DMS53 (cell line): ENCODE results near the gene ST3GAL3.

Source experiments
- DNase-seq: peaks from one replicate; lab custom pipeline; 2025; lab: John Stamatoyannopoulos, UW

Gene ST3GAL3

DNA sequence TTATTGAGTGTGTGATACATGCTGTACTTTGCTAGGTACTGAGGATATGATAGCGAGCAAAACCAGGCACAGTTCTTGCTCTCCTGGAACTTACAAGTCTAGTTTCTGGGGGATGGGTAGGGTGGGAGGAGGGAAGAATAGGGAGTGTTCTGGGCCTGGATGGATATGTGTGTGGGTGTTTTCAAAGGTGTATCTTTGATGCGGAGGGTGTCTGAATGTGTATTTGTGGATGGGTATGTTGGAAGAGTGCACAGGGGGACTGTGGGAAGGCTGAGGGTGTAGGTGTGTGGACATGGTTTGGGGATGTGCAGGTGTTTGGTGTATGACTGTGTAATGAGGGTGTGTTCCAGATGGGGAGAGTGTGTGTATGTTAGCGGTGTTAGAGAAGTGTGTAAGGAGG is 258.0 kb downstream of the ST3GAL3 start:
- no peak for DNase-seq

DNA sequence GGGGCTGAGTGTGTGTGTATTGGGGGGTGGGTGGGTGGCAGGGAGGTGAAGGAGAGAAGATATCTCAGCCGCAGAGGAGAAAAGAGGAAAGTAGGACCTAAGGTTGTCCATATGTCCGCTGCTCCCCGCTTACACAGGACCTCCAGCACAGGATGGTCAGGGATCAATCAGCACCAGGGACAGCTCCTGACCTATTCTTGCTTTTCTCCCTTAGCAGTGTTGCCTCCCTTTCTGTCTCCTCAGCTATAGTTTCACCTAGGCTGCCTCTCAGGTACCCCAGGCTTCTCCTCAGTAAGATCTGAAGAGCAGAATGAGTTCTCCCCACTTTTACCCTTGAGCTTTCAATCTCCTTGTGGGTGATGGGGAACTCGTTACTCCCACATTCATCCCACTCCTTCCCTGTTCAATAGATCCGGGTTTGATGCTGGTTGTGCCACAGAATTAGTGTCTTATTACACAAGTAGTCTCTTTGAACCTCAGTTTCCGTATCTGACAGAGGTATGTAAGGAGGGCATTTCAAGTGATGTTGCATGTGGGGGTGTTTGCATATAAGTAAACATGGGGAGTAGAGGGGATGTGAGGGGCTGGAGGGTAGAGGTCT is 261.1 kb downstream of the ST3GAL3 start:
- DNase-seq, result peak; percentile 36

DNA sequence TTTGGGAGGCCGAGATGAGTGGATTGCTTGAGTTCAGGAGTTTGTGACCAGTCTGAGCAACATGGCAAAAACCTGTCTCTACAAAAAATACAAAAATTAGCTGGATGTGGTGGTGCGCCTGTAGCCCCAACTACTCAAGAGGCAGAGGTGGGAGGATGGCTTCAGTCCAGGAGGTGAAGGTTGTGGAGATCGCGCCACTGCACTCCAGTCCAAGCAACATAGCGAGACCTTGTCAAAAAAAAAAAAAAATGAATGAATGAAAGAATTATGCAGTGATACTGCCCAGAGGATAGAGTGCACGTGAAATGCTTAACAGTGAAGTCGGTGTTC is 262.0 kb downstream of the ST3GAL3 start:
- no peak for DNase-seq

DNA sequence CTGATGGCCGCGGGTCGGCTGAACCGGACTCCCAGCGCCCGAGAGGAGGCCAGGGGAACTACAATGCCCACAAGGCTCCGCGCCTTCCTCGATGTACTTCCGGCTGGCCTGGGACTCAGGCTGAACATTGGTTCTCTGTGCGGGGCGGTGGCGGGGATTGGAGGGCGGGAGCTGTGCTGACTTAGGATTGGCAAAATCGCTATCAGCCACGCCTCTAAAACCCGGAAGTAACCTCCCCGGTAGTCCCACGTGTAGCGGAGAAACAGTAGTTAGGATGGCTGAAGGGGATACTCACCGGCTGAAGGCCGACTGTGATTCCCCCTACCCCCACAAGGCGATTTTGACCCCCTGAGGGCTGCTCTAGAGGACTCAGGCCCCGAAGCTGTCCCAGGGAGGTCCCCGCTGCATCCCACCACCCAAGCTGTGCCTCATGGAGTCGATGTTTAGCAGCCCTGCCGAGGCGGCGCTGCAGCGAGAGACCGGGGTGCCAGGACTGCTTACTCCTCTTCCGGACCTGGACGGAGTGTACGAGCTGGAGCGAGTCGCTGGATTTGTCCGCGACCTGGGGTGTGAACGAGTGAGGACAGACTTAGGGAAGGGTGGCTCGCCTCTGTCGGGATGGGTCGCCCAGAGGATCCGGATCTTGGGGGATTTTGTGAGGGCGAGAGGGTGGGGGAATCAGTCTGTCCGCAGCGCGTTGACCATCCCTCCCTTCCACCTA is 262.6 kb downstream of the ST3GAL3 start, which contains the start of gene DPH2:
Gene DPH2, plus strand, starts transcription at position 265 of the 721 bp plus-strand sequence. Its CDS starts 166 bp downstream, at position 431.
- peak; percentile 99 for DNase-seq

DNA sequence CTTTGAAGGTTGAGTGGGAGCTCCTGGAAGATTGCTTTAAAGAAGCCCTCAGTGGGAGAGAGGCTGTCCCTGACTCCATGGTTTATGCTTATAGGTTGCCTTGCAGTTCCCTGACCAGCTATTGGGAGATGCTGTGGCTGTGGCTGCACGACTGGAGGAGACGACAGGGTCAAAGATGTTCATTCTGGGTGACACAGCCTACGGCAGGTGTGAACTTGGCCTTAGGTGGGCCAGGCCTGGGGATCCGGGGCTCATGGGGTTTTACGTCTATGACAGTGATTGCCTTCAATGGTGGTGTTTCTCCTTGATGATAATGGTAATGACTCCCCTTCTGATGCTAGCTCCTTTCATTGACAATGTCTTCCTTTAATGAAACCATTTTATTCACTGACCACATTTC is 263.2 kb downstream of the ST3GAL3 start:
- peak; percentile 44 for DNase-seq

DNA sequence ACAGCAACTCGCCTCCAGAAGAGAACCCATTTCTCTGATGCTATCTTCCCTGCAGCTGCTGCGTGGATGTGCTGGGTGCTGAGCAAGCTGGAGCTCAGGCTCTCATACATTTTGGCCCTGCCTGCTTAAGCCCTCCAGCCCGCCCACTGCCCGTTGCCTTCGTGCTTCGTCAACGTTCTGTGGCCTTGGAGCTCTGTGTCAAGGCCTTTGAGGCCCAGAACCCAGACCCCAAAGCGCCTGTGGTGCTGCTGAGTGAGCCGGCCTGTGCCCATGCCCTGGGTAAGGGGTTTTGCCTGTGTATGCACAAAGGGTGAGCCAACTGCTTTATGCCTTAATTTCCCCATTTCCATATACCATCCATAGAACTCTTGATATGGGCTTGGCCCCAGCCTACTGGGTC is 263.6 kb downstream of the ST3GAL3 start:
- no peak for DNase-seq

DNA sequence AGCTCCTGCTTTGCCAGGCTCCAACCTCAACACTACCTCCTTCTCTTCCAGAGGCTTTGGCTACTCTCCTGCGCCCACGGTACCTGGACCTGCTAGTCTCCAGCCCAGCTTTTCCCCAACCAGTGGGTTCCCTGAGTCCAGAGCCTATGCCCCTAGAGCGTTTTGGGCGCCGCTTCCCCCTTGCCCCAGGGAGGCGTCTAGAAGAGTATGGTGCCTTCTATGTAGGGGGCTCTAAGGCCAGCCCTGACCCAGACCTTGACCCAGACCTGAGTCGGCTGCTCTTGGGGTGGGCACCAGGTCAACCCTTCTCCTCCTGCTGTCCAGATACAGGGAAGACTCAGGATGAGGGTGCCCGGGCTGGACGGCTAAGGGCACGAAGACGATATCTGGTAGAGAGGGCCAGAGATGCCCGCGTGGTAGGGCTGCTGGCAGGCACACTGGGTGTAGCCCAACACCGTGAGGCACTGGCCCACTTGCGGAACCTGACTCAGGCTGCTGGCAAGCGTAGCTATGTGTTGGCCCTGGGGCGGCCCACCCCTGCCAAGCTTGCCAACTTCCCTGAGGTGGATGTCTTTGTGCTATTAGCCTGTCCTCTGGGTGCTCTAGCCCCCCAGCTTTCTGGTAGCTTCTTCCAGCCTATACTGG is 264.1 kb downstream of the ST3GAL3 start:
- no peak for DNase-seq

DNA sequence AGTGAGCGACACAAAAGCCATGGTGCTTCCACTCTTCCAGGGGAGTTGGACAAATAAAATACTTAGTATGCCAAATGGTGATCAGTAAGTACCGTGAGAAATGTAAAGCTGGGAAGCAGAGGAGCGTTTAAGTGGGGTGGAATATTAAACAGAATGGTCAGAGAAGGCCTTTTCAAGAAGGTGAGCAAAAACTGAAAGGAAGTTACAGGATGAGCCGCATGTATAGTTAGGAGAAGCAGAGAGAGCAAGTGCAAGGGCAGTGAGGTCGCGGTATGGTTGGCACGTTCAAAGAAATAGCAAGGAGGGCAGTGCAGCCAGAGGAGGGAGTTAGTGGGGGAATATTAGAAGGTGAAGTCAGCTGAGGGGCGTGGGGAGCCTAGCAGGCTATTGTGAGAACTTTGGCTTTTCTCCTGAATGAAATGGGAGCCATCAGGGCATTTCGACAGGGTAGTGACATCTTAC is 266.7 kb downstream of the ST3GAL3 start:
- DNase-seq, result no peak

DNA sequence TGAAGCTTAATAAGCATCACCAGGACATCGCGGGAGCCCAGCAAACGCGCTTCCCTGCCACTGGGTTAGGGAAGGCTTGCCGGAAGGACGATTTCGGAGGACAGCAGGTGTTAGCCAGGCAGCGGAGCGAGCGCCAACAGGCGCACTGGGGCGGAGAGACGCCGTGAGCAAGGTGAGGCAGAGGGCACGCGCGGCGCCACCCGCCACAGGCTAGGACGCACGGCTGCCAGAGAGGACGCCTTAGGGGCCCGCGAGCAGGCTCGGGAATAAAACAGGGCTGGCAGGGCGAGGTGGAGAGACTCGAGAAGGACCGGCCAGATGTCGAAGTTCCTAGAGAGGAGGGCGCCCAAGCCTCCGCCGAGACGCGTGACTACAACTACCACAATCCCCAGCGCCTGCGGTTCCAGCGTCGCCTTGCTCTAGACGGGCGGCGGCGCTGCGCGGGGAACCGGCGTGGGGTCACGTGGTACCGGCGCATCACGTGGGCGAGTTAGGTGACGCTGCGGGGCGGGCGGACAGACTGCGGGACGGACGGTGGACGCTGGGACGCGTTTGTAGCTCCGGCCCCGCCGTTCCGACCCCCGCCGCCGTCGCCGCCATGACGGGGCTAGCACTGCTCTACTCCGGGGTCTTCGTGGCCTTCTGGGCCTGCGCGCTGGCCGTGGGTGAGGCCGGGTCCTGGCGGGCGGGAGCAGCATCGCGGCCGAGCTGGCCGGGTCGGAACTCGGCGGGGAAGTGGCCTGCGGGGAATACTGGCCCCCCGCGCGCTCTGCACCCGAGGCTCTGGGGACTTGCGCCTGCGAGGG is 267.3 kb downstream of the ST3GAL3 start, which contains the start of gene ATP6V0B:
Gene ATP6V0B, plus strand, starts transcription at position 518 of the 806 bp plus-strand sequence. Its CDS starts 81 bp downstream, at position 599.
- DNase-seq, result peak; percentile 99

DNA sequence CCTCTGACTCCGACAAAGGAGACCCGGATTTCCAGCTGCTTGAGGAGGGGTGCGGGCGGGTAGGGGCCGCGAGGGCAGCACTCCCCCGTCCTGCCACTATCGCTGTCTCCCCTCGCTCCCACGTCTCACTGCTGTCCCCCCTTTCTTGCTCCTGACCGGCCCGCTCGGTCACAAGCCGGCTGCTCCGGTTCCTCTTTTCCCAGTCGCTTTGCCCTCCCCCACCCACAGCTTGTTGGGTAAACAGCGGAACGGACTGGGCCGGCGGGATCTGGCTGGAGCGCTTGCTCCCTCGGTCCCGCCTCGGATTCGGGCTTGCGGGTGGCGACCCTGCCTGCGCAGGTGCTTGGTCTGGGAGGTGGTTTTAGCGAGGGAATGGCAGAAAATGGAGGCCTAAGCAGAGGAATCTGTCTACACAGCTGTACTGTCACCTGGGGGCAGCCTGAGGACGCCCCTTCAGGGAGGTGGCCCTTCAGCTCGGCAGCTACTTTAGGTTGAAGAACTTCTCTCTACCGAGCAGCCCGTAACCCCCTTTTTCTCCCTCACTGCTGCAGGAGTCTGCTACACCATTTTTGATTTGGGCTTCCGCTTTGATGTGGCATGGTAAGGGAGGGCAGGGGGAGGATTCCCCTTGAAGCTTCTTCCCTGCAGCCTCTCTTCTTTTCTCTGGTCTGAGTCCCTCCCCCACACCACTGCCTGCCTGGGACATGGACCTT is 268.1 kb downstream of the ST3GAL3 start:
- peak; percentile 77 for DNase-seq

DNA sequence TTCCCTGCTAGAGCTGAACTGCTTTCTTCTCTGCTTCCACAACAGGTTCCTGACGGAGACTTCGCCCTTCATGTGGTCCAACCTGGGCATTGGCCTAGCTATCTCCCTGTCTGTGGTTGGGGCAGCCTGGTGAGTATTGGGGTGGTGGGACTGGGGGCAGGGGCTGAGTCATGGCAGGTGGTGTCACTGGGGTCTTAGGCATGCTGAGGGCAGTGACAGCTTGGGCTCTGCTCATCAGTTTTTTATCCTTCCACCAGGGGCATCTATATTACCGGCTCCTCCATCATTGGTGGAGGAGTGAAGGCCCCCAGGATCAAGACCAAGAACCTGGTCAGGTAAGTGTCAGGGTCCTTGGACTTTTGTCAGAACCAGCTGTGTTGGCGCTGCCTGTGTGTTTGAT is 268.7 kb downstream of the ST3GAL3 start:
- DNase-seq, result no peak

DNA sequence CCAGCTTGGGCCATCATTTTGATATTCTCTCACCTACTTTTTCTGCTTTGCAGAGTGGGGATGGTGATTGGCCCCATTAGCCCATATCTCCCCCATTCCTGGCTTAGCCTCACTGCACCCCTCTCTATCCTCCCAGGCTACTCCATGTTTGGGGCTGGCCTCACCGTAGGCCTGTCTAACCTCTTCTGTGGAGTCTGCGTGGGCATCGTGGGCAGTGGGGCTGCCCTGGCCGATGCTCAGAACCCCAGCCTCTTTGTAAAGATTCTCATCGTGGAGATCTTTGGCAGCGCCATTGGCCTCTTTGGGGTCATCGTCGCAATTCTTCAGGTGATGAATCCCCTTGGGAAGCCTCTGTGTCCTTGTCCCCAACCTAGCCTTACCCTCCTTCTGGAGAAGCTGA is 269.6 kb downstream of the ST3GAL3 start:
- no peak for DNase-seq

DNA sequence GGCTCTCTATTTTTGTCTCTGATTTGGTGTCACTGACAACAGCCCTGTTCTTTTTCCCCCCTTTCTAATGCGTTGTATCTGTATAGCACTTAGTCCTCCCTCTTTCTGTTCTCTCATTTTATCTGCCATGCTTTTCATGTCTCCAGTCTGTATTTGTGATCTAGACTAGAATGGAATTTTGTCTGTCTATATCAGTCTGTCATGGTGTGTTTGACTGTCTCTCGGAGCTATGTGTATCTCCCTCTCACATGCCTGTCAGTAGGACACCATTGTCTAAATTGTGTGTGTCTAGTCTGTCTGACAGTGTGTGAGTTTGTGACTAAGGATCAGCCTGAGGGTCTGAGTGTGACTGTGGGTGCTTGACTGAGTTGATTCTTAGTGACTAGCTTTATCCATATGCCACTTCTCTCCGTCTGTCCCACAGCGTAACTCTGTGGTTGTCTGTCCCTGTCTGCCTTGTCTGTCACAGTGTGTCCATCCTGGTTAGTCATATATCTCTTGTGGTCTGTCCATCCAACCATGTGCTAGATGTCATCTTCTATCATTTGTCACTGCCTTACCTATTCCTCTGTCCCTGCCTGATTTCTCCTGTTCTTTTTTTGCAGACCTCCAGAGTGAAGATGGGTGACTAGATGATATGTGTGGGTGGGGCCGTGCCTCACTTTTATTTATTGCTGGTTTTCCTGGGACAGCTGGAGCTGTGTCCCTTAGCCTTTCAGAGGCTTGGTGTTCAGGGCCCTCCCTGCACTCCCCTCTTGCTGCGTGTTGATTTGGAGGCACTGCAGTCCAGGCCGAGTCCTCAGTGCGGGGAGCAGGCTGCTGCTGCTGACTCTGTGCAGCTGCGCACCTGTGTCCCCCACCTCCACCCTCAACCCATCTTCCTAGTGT is 270.3 kb downstream of the ST3GAL3 start:
- DNase-seq, result no peak

DNA sequence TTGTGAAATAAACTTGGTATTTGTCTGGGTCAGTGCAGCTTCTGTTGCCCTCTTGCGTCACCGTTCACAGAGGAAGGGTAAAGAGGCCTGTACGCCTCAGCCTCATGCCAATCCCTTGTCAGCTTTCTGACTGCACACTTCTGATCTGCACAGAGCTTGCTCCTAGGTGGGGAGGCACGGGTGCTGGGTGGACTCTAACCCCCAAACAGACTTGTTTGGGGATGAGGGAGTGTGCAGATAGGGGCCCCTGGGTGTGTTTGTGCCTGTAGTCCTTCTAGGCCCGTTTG is 270.9 kb downstream of the ST3GAL3 start:
- DNase-seq, result no peak

DNA sequence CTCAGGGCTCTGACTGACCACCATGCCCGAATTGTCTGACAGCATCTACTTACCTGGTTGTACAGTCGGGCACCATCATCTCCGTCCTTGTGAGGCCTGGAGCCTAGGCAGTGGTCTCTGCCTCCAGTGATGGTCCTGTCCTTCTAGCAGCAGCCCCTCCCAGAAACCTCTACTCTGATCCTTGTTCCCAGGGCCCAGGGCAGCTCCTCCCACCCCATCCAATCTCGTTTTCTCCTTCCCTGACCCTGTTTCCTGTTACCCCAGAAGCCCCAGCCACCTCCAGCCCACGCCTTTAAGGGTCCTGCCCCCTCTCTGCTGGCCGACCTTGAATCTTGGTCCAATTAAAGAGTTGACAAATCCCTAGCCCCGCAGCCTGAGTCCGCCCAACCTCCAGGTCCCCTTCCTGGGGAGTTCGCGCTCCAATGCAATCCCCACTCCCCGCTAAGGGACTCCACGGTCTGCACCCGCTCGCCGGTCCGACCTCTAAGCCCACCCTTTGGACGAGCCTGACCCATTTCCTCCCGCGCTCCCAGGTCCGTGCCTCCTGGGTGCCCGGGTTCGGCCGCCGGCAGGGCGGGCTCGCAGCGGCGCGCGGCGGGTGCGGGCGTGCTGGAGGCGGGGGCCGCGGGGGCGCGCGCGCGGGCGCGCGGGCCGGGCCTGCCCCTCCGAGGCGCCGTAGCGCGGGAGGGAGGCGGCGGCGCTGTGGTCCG is 271.4 kb downstream of the ST3GAL3 start, which contains the start of gene B4GALT2:
Gene B4GALT2, plus strand, starts transcription at position 660 of the 710 bp plus-strand sequence. CDS start 1,951 bp downstream, outside the sequence.
- DNase-seq, result peak; percentile 77

DNA sequence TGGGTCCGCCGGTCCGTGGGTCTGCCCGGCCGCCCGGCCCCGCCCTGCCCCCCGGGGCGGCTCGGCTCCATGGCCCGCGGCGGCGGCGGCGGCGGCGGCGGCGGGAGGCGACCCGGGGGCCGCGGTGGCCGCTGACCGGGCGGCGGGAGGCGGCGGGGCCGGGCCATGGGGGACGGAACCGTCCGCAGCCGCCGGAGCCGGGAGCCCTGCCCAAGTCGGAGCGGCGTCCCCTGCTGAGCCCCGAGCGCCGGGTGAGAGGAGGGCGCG is 271.9 kb downstream of the ST3GAL3 start:
- DNase-seq, result no peak

DNA sequence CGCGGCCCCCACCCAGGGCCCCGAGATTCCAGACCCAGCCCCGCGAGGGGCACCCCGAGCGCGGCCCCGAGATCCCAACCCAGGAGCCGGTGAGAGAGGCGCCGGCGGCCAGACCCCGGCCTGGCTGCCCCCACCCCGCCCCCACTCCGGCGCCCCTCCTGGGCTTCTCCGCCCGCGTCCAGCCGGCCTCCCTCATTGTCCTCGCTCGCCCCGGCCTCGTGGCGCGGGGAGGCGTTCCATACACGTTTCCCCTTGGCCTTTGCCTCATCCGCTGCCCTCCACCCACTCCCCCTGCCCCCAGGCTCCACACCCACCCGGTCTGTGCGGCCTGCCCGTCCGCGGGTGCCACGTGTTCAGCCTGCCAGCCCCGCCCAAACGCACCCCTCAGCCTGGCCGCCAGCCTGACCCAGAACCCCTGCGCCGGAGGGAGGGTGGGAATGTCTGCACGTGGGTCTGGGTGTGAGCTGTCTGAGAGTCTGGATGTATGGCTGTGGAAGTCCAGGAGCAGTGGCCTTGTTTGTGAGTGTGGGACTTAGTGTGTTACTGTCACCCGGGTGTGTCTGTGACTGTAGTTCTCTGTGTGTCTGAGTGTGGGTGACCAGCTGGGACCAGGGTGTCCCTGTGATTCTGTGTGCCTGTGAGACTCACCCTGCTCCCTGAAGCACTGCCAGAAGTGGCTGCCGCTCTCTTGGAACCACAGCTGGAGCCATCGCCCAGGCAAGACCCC is 272.4 kb downstream of the ST3GAL3 start:
- DNase-seq, result peak; percentile 68

DNA sequence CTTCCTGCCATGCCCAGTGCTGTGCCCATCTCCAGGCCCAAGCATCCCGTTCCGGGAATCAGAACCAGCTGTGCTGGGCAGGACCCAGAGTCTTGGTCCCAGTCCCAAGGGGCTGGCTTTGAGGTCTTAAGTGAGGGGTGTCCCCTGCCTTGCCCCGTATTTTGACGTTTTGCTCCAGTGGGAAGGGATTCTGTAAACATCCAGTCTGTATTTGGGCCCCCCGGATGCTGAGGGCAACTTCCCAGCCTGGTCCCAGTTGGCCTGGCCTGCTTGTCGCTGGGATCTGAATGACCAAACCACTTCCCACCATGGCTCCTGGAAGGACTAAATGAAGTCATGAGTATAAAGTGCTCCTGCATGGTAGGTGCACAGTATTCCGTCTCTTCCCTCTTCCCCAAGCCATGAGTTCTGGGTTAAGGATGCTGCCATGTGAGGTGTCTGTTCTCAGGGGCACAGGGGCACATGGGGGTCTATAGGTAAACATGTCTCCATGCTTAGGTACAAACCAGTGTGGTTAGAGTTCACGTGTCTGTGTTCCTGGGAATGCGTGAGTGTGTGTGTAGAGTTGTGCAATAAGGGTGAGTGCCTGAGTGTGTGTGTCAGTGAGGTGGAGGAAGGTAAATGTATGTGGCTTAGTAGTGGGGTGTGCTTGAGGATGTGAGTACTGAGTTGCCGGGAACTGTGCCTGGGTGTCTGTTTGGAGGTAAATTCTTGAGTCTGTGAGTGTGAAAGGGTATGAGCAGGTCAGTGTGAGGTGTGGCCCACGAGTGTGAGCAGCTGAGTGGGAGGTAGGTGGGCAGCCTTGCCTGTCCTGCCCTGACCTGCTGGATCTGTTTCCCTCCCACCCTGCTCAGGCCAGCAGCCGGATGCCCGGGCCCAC is 273.2 kb downstream of the ST3GAL3 start:
- DNase-seq, result no peak
